PC-3 (cell line): ENCODE measurements around the gene RGS12. TPM values are rescaled to one million over a fixed set of nuclear protein-coding genes. Genes with fewer than 3 reads are reported as not detected.

Experiments
- ATAC-seq: fragments of 200-7000 bp; cut with Tn5 transposase; 2 replicates; pipeline ENCODE4 v1.9.1; 2020; ENCODE audit warnings: mild to moderate bottlenecking, moderate library complexity
- BruUV-seq: library from RNA; stranded (reverse); fragments of 400-500 nt; replicated peaks from 2 replicates; lab custom pipeline; 2021; lab: Mats Ljungman, UMichigan
- CTCF ChIA-PET: fragments of 300-600 bp; sonication (Branson Sonifier 250); formaldehyde crosslinking; loops from one replicate; lab custom pipeline; 2022; ENCODE audit warnings: antibody characterized with exemption; lab: Charles Lee
- POLR2A ChIA-PET: fragments of 300-600 bp; sonication (Branson Sonifier 250); formaldehyde crosslinking; loops from one replicate; lab custom pipeline; 2022; ENCODE audit warnings: antibody characterized with exemption; ENCODE audit not compliant: unreplicated experiment; lab: Charles Lee
- DNase-seq: peaks from one replicate; pipeline ENCODE4 v3.0.0-alpha.2; 2015
- H2AFZ ChIP-seq: fragments of 300-600 bp; sonication (generic); 2 replicates; pipeline ENCODE4 v1.6.0; 2016; ENCODE audit warnings: antibody characterized with exemption, low read length
- H3F3A ChIP-seq: fragments of 300-600 bp; sonication (generic); one replicate; pipeline ENCODE4 v1.6.0; 2017; ENCODE audit warnings: antibody characterized with exemption, low read length, control low read depth, mild to moderate bottlenecking; ENCODE audit not compliant: unreplicated experiment
- H3K27ac ChIP-seq: fragments of 300-600 bp; sonication (generic); 2 replicates; pipeline ENCODE4 v1.5.1; 2016; ENCODE audit warnings: mild to moderate bottlenecking, low read length
- H3K27me3 ChIP-seq: fragments of 300-600 bp; sonication (generic); 2 replicates; pipeline ENCODE4 v1.6.1; 2016; ENCODE audit warnings: low read length, mixed read lengths
- H3K36me3 ChIP-seq: fragments of 300-600 bp; sonication (generic); 2 replicates; pipeline ENCODE4 v1.6.1; 2016; ENCODE audit warnings: low read depth, mixed run types, low read length, mixed read lengths
- H3K4me1 ChIP-seq: fragments of 300-600 bp; sonication (generic); 2 replicates; pipeline ENCODE4 v1.5.1; 2016; ENCODE audit warnings: low read length; ENCODE audit not compliant: insufficient read depth
- H3K4me2 ChIP-seq: fragments of 300-600 bp; sonication (generic); 2 replicates; pipeline ENCODE4 v1.6.0; 2016; ENCODE audit warnings: low read length
- H3K4me3 ChIP-seq: fragments of 300-600 bp; sonication (generic); 2 replicates; pipeline ENCODE4 v1.5.1; 2016; ENCODE audit warnings: mild to moderate bottlenecking, low read length, mixed read lengths
- H3K79me2 ChIP-seq: fragments of 300-600 bp; sonication (generic); 2 replicates; pipeline ENCODE4 v1.6.1; 2017; ENCODE audit warnings: low read length, mixed read lengths
- H3K9ac ChIP-seq: fragments of 300-600 bp; sonication (generic); 2 replicates; pipeline ENCODE4 v1.6.0; 2016; ENCODE audit warnings: mild to moderate bottlenecking, low read length
- H3K9me2 ChIP-seq: fragments of 300-600 bp; sonication (generic); replicated peaks from 2 replicates; pipeline ENCODE4 v1.6.1; 2016; ENCODE audit warnings: mixed run types, low read length, mixed read lengths
- H3K9me3 ChIP-seq: fragments of 300-600 bp; sonication (generic); 2 replicates; pipeline ENCODE4 v1.6.1; 2016; ENCODE audit warnings: low read length, mixed read lengths
- H4K20me1 ChIP-seq: fragments of 300-600 bp; sonication (generic); 2 replicates; pipeline ENCODE4 v1.6.1; 2016; ENCODE audit warnings: low read length, mixed read lengths
- CTCF ChIP-seq: fragments of 300-600 bp; sonication (generic); conservative IDR thresholded peaks from 2 replicates; pipeline ENCODE4 v1.5.1; 2017; ENCODE audit warnings: antibody characterized with exemption, low read depth, mild to moderate bottlenecking, low read length
- EZH2 ChIP-seq: fragments of 300-600 bp; sonication (generic); IDR thresholded peaks from one replicate; pipeline ENCODE4 v1.6.1; 2017; ENCODE audit warnings: antibody characterized with exemption, mild to moderate bottlenecking, low read length; ENCODE audit not compliant: unreplicated experiment
- EZH2phosphoT487 ChIP-seq: fragments of 300-600 bp; sonication (generic); IDR thresholded peaks from 2 replicates; pipeline ENCODE4 v1.6.1; 2018; ENCODE audit warnings: mild to moderate bottlenecking, antibody characterized with exemption, low read length, borderline replicate concordance
- intact Hi-C: fragments of 100-400 bp; cut with micrococcal nuclease; formaldehyde crosslinking; loops from 2 replicates; pipeline ENCODE4 v1.9.0; 2023
- total RNA-seq: library from RNA; depleted of rRNA; stranded (reverse); fragments of >200 nt; gene quantifications from 2 replicates; pipeline ENCODE4 v1.2.3, GENCODE V29; 2014

RGS12 gene
- total RNA-seq, 1 experiment from 2014 or later: 10.3 TPM

GRCh38 chr4:3317656-3318211 lies 24.9 kb downstream of the RGS12 start:
- intact Hi-C loops: no loop called here
- CTCF ChIA-PET: no interaction called here

GRCh38 chr4:3318561-3319021 lies 25.8 kb downstream of the RGS12 start:
- peaks cover under 1% of the 10 kb centered on the region; the same call in 1 of the 2 replicates for H3K79me2 ChIP-seq
- ChIA-PET POLR2A (no interaction called here), CTCF (no interaction called here)
- ATAC-seq (no peak), DNase-seq (no peak)
- no peak overlapping the region for H3K27ac ChIP-seq
- no TSS peak for BruUV-seq
- TF ChIP-seq EZH2phosphoT487 (no peak), CTCF (peak; percentile 31; the same call in 1 of the 2 replicates), EZH2 (no peak)
- no peak overlapping the region for H3K4me2 ChIP-seq
- H3F3A ChIP-seq: no peaks in the 10 kb centered on the region
- no peak overlapping the region for H2AFZ ChIP-seq
- intact Hi-C loops: no loop called here
- H3K4me1 ChIP-seq: no peaks in the 10 kb centered on the region
- no peaks in the 10 kb centered on the region for H3K9me3 ChIP-seq
- no peaks in the 10 kb centered on the region for H3K36me3 ChIP-seq
- no peak overlapping the region for H3K4me3 ChIP-seq
- no peaks in the 10 kb centered on the region for H3K9me2 ChIP-seq
- H4K20me1 ChIP-seq: no peaks in the 10 kb centered on the region
- H3K9ac ChIP-seq: no peak overlapping the region
- no peaks in the 10 kb centered on the region for H3K27me3 ChIP-seq

More at GRCh38 chr4:3317656-3318211, 24.9 kb downstream of the RGS12 start:
- H3K4me2 ChIP-seq: no peak overlapping the region
- H3K9me3 ChIP-seq: no peaks in the 10 kb centered on the region
- no peaks in the 10 kb centered on the region for H3K27me3 ChIP-seq
- H3K9me2 ChIP-seq: no peaks in the 10 kb centered on the region
- DNase-seq (no peak), ATAC-seq (no peak)
- H3K4me3 ChIP-seq: no peak overlapping the region
- H4K20me1 ChIP-seq: no peaks in the 10 kb centered on the region
- H3K4me1 ChIP-seq: no peaks in the 10 kb centered on the region
- POLR2A ChIA-PET: no interaction called here
- H3K79me2 ChIP-seq: peaks cover 3% of the 10 kb centered on the region; the same call in 1 of the 2 replicates
- TF ChIP-seq CTCF (no peak), EZH2 (no peak), EZH2phosphoT487 (no peak)
- H3F3A ChIP-seq: no peaks in the 10 kb centered on the region
- no peak overlapping the region for H2AFZ ChIP-seq
- H3K27ac ChIP-seq: no peak overlapping the region
- no TSS peak for BruUV-seq
- no peak overlapping the region for H3K9ac ChIP-seq
- no peaks in the 10 kb centered on the region for H3K36me3 ChIP-seq

GRCh38 chr4:3320361-3321023 lies 27.7 kb downstream of the RGS12 start:
- Histone ChIP-seq H3F3A (no peaks in the 10 kb centered on the region), H3K4me1 (no peaks in the 10 kb centered on the region), H3K9ac (no peak overlapping the region), H3K36me3 (no peaks in the 10 kb centered on the region), H3K9me2 (no peaks in the 10 kb centered on the region), H3K79me2 (no peaks in the 10 kb centered on the region), H3K4me3 (no peak overlapping the region), H2AFZ (no peak overlapping the region), H3K4me2 (no peak overlapping the region), H3K27ac (no peak overlapping the region), H3K9me3 (no peaks in the 10 kb centered on the region), H4K20me1 (no peaks in the 10 kb centered on the region), H3K27me3 (no peaks in the 10 kb centered on the region)
- TF ChIP-seq EZH2phosphoT487: no peak
- no peak for TF ChIP-seq CTCF
- no peak for TF ChIP-seq EZH2
- intact Hi-C loops: no loop called here
- POLR2A ChIA-PET: no interaction called here
- DNase-seq (no peak), ATAC-seq (no peak)
- CTCF ChIA-PET: no interaction called here
- BruUV-seq: no TSS peak
